Tibial nerve (tissue), 4 donors: ENCODE data around the gene EMC1. TPM values are rescaled to one million over a fixed set of nuclear protein-coding genes. Genes with fewer than 3 reads are reported as not detected.
"Not testable (repeated sequence)": the region's sequence is repeated elsewhere in the genome, so short reads cannot be mapped to it uniquely, and the experiment has no call there.

Experiments used
- DNase-seq, 2 donors: peaks; one replicate each; pipeline ENCODE4 v3.0.0-alpha.2; 2019; ENCODE audit warnings: low spot score in 2 of 2
- H3K27ac ChIP-seq, 4 donors: fragments of 200-600 bp; sonication (generic) in 3 of 4; one replicate each; pipeline ENCODE4 v1.5.1; 2017 to 2019; ENCODE audit warnings: mild to moderate bottlenecking in 1 of 4
- H3K27me3 ChIP-seq, 2 donors: fragments of 200-600 bp; sonication (generic) in 1 of 2; one replicate each; pipeline versions ENCODE4 v1.5.1 to v1.6.0; 2017 to 2019
- H3K36me3 ChIP-seq, 3 donors: fragments of 200-600 bp; sonication (generic); one replicate each; pipeline ENCODE4 v1.5.1; 2018 to 2019
- H3K4me1 ChIP-seq, 4 donors: fragments of 200-600 bp; sonication (generic) in 3 of 4; one replicate each; pipeline ENCODE4 v1.5.1; 2017 to 2019
- H3K4me3 ChIP-seq, 4 donors: fragments of 200-600 bp; sonication (generic) in 3 of 4; one replicate each; pipeline ENCODE4 v1.5.1; 2017 to 2019; ENCODE audit warnings: mild to moderate bottlenecking in 1 of 4, moderate library complexity in 1 of 4
- H3K9me3 ChIP-seq, 4 donors: fragments of 200-600 bp; sonication (generic) in 3 of 4; one replicate each; pipeline ENCODE4 v1.5.1; 2017 to 2019
- CTCF ChIP-seq, 5 experiments: fragments of 200-600 bp in 3 of 5; fragments of 450-650 bp in 2 of 5; sonication (generic) in 3 of 5; IDR thresholded peaks; one replicate each; pipeline ENCODE4 v1.5.1; 2016 to 2019; ENCODE audit warnings: antibody characterized with exemption in 5 of 5, mild to moderate bottlenecking in 3 of 5, moderate library complexity in 2 of 5
- EP300 ChIP-seq, 2 donors: sonication (generic); formaldehyde crosslinking; IDR thresholded peaks; one replicate each; pipeline ENCODE4 v1.6.1; 2017; ENCODE audit warnings: antibody characterized with exemption in 2 of 2, mild to moderate bottlenecking in 1 of 2
- POLR2A ChIP-seq, 2 donors: fragments of 450-650 bp; IDR thresholded peaks; one replicate each; pipeline ENCODE4 v1.6.1; 2017; ENCODE audit warnings: antibody characterized with exemption in 2 of 2, mild to moderate bottlenecking in 2 of 2, moderate library complexity in 2 of 2
- WGBS, 2 donors: methylation state at CpG; one replicate each; pipeline ENCODE4 v1.1.5; 2018; 5-methylcytosine and 5-hydroxymethylcytosine counted together
- total RNA-seq, 4 donors: library from RNA; depleted of rRNA; stranded (reverse); fragments of >200 nt; gene quantifications; one replicate each; pipeline ENCODE4 v1.1.0, GENCODE V29; 2016

EMC1 gene
- total RNA-seq, 4 donors from 2014 or later: 25.6 to 46.8 (median 39.1) TPM

GRCh38 chr1:19232524-19232846 is 18.8 kb downstream of the EMC1 start:
- Histone ChIP-seq H3K9me3 (no peaks in the 10 kb centered on the region), H3K27ac (no peak overlapping the region), H3K4me1 (peaks cover 0 to 15% (median 0%) of the 10 kb centered on the region in 4 donors), H3K4me3 (no peak overlapping the region), H3K27me3 (no peaks in the 10 kb centered on the region), H3K36me3 (peaks cover 0 to 100% (median 19%) of the 10 kb centered on the region in 3 donors)
- no peak for DNase-seq
- no peak for TF ChIP-seq CTCF (IDR thresholded peaks at IDR 0.05)
- no peak for TF ChIP-seq EP300 (IDR thresholded peaks at IDR 0.05)
- no peak for TF ChIP-seq POLR2A (IDR thresholded peaks at IDR 0.05)

GRCh38 chr1:19231736-19232523 is 19.4 kb downstream of the EMC1 start:
- peaks cover 0 to 100% (median 14%) of the 10 kb centered on the region in 3 donors for H3K36me3 ChIP-seq
- H3K9me3 ChIP-seq, H3K4me3 ChIP-seq, H3K27me3 ChIP-seq, H3K27ac ChIP-seq, DNase-seq: not testable (repeated sequence)
- H3K4me1 ChIP-seq: peaks cover 0 to 15% (median 0%) of the 10 kb centered on the region in 4 donors
- WGBS, 2 donors: 82 to 93% methylated on average over 16 of the region's 16 CpGs

GRCh38 chr1:19229828-19230325 is 21.4 kb downstream of the EMC1 start:
- no peaks in the 10 kb centered on the region for H3K9me3 ChIP-seq
- no peak overlapping the region for H3K4me3 ChIP-seq
- no peaks in the 10 kb centered on the region for H3K27me3 ChIP-seq
- peaks cover 0 to 15% (median 0%) of the 10 kb centered on the region in 4 donors for H3K4me1 ChIP-seq
- TF ChIP-seq CTCF (IDR thresholded peaks at IDR 0.05): no peak
- no peak for TF ChIP-seq POLR2A (IDR thresholded peaks at IDR 0.05)
- no peak for TF ChIP-seq EP300 (IDR thresholded peaks at IDR 0.05)
- WGBS, 2 donors: 89 to 93% methylated on average over 6 of the region's 6 CpGs
- no peak overlapping the region for H3K27ac ChIP-seq
- peaks cover 6 to 100% (median 26%) of the 10 kb centered on the region in 3 donors for H3K36me3 ChIP-seq
- DNase-seq: no peak

GRCh38 chr1:19229229-19229628 is 22.1 kb downstream of the EMC1 start:
- Histone ChIP-seq H3K4me3 (no peak overlapping the region), H3K4me1 (peaks cover 0 to 15% (median 0%) of the 10 kb centered on the region in 4 donors), H3K9me3 (no peaks in the 10 kb centered on the region), H3K36me3 (peaks cover 6 to 100% (median 28%) of the 10 kb centered on the region in 3 donors), H3K27me3 (no peaks in the 10 kb centered on the region), H3K27ac (no peak overlapping the region)
- no peak for DNase-seq
- TF ChIP-seq POLR2A (IDR thresholded peaks at IDR 0.05) (no peak), EP300 (IDR thresholded peaks at IDR 0.05) (no peak), CTCF (IDR thresholded peaks at IDR 0.05) (no peak)
- 64 to 74% methylated on average over 3 of the region's 3 CpGs for WGBS, 2 donors

GRCh38 chr1:19222979-19223824 is 28.1 kb downstream of the EMC1 start:
- H3K4me1 ChIP-seq: no peaks in the 10 kb centered on the region
- peaks cover 6 to 100% (median 37%) of the 10 kb centered on the region in 3 donors for H3K36me3 ChIP-seq
- TF ChIP-seq CTCF (IDR thresholded peaks at IDR 0.05) (no peak), POLR2A (IDR thresholded peaks at IDR 0.05) (no peak)
- WGBS, 2 donors: 91 to 93% methylated on average over 15 of the region's 15 CpGs
- no peak overlapping the region for H3K4me3 ChIP-seq
- H3K27me3 ChIP-seq: no peaks in the 10 kb centered on the region
- no peak overlapping the region for H3K27ac ChIP-seq
- no peak for DNase-seq
- no peaks in the 10 kb centered on the region for H3K9me3 ChIP-seq
